H1 (cell line): Measurements from ENCODE around the gene ZNF483. TPM values are rescaled to one million over a fixed set of nuclear protein-coding genes. Genes with fewer than 3 reads are reported as not detected.
A peak's percentile ranks its signal among the peaks of the same experiment; 100 is the strongest.

Experiments
- BACH1 ChIP-seq: IDR thresholded peaks from 2 replicates; pipeline ENCODE4 v1.6.1; 2012; ENCODE audit warnings: low read length, improper control_type of control experiment
- EP300 ChIP-seq, 2 experiments: IDR thresholded peaks; 1 replicate in 1 of 2; 2 replicates in 1 of 2; pipeline ENCODE4 v1.6.1; 2011 to 2012; ENCODE audit warnings: low read depth in 2 of 2, low read length in 2 of 2, mild to moderate bottlenecking in 2 of 2, borderline replicate concordance in 1 of 2, inconsistent platforms in 1 of 2, moderate library complexity in 1 of 2
- EZH2 ChIP-seq: fragments of 200-600 bp; sonication (generic); IDR thresholded peaks from 2 replicates; pipeline ENCODE4 v1.7.1; 2012; ENCODE audit warnings: low read depth, mild to moderate bottlenecking, moderate library complexity, low read length, inconsistent platforms; ENCODE audit not compliant: severe bottlenecking
- HDAC2 ChIP-seq, 2 experiments: fragments of 300-600 bp in 1 of 2; sonication (generic) in 1 of 2; IDR thresholded peaks; 2 replicates each; pipeline ENCODE4 v1.6.1; 2011 to 2012; ENCODE audit warnings: low read depth in 2 of 2, low read length in 2 of 2, mild to moderate bottlenecking in 2 of 2, moderate library complexity in 2 of 2, borderline replicate concordance in 1 of 2, inconsistent platforms in 1 of 2
- JUN ChIP-seq: IDR thresholded peaks from 2 replicates; pipeline ENCODE4 v1.6.1; 2011; ENCODE audit warnings: low read depth, mild to moderate bottlenecking, improper control_type of control experiment, low read length
- POLR2AphosphoS5 ChIP-seq: IDR thresholded peaks from 2 replicates; pipeline ENCODE4 v1.6.1; 2011; ENCODE audit warnings: low read depth, low read length
- SAP30 ChIP-seq: fragments of 300-600 bp; sonication (generic); IDR thresholded peaks from 2 replicates; pipeline ENCODE4 v1.7.1; 2012; ENCODE audit warnings: low read length, moderate library complexity, mild to moderate bottlenecking, inconsistent platforms; ENCODE audit not compliant: insufficient read depth, insufficient replicate concordance
- SIN3A ChIP-seq, 2 experiments: IDR thresholded peaks in 1 of 2; conservative IDR thresholded peaks in 1 of 2; 2 replicates each; pipeline ENCODE4 v1.6.1; 2011 to 2012; ENCODE audit warnings: low read length in 2 of 2, improper control_type of control experiment in 1 of 2, low read depth in 1 of 2, mild to moderate bottlenecking in 1 of 2
- TAF7 ChIP-seq: optimal IDR thresholded peaks from 2 replicates; pipeline ENCODE3; 2011; ENCODE audit warnings: low read depth, mild to moderate bottlenecking, inconsistent platforms, low read length, moderate library complexity, borderline replicate concordance
- polyA plus RNA-seq, 7 experiments: library from polyadenylated mRNA; depleted of rRNA in 3 of 7; stranded (reverse) in 5 of 7; unstranded in 2 of 7; fragments of >200 nt in 5 of 7; fragments of 200-250 nt in 2 of 7; gene quantifications; 1 replicate in 5 of 7; 2 replicates in 1 of 7; 4 replicates in 1 of 7; pipeline versions ENCODE4 v1.2.1 to v1.2.3, GENCODE V29; 2011 to 2013; ENCODE audit warnings: missing spikeins in 2 of 7, mixed read lengths in 2 of 7
- total RNA-seq: library from RNA; stranded (reverse); fragmentation: NEBNext Ultra II Directional; extraction: Animal tissue kit (Norgen Biotek cat#: 25700); gene quantifications from 2 replicates; pipeline ENCODE4 v1.2.1, GENCODE V29; 2021
- TF ChIP-seq, protein P1 (sequence below), 3 experiments: IDR thresholded peaks; 1 replicate in 2 of 3; 2 replicates in 1 of 3; pipeline versions ENCODE4 v1.5.1 to v1.6.1; 2011; ENCODE audit warnings: low read length in 3 of 3, mild to moderate bottlenecking in 3 of 3, inconsistent platforms in 2 of 3, low read depth in 1 of 3, moderate library complexity in 1 of 3; ENCODE audit not compliant: insufficient read depth in 1 of 3; ENCODE audit errors: control extremely low read depth in 1 of 3
- TF ChIP-seq, protein P2 (sequence below): IDR thresholded peaks from 2 replicates; pipeline ENCODE4 v1.6.1; 2012; ENCODE audit warnings: low read length, inconsistent platforms

ZNF483 gene
- total and polyA plus RNA-seq, 2 of the 8 experiments (the other 6 are each of a cell fraction or from before 2014, with no cell fraction given), result 4.8 to 83.8 TPM

DNA sequence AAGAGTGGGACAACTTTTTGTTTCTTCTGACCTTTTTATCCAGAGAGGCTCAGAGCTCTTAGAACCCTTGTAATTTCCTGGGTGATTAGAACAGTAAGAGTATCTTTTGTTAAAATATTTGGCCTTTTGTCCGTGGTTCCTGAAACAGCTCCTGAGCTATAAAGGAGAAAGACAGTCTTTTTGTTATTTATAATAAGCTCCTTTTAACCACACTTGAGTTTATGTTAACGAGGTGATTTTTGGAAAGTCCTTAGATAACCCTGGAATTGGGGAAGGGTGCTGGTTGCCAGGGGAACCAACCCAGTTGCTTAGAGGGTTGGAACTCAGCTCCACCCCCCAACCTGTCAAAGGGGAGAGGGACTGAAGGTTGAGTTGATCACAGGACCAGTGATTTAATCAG, 4.8 kb downstream of the ZNF483 start (continued):
- 0 out of 4 replicates have a peak, but pooled peaks of 1 of the 2 experiments have one; percentile 11 for TF ChIP-seq HDAC2 (IDR thresholded peaks at IDR 0.05; ENCODE audit: borderline replicate concordance in 1 of 2, low read depth in 2 of 2, low read length in 2 of 2)
- peak in 1 of 2 experiments; percentile 74; a peak in 1 of 3 replicates for TF ChIP-seq EP300 (IDR thresholded peaks at IDR 0.05; ENCODE audit: borderline replicate concordance in 1 of 2, low read depth in 2 of 2, low read length in 2 of 2)
- peak; percentile 33 to 83; a peak in 2 of 4 replicates for TF ChIP-seq SIN3A (conservative IDR thresholded peaks at IDR 0.05 in 1 of 2, IDR thresholded peaks at IDR 0.05 in 1 of 2; ENCODE audit: low read depth in 1 of 2, low read length in 2 of 2)
- TF ChIP-seq EZH2, result no peak
- TF ChIP-seq POLR2AphosphoS5, result no peak
- no peak for TF ChIP-seq TAF7
- TF ChIP-seq SAP30, result peak; percentile 48
- TF ChIP-seq JUN, result no peak
- TF ChIP-seq BACH1, result no peak
- TF ChIP-seq, protein P1, sequence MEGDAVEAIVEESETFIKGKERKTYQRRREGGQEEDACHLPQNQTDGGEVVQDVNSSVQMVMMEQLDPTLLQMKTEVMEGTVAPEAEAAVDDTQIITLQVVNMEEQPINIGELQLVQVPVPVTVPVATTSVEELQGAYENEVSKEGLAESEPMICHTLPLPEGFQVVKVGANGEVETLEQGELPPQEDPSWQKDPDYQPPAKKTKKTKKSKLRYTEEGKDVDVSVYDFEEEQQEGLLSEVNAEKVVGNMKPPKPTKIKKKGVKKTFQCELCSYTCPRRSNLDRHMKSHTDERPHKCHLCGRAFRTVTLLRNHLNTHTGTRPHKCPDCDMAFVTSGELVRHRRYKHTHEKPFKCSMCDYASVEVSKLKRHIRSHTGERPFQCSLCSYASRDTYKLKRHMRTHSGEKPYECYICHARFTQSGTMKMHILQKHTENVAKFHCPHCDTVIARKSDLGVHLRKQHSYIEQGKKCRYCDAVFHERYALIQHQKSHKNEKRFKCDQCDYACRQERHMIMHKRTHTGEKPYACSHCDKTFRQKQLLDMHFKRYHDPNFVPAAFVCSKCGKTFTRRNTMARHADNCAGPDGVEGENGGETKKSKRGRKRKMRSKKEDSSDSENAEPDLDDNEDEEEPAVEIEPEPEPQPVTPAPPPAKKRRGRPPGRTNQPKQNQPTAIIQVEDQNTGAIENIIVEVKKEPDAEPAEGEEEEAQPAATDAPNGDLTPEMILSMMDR (IDR thresholded peaks at IDR 0.05; ENCODE audit: control extremely low read depth in 1 of 3, insufficient read depth in 1 of 3, low read depth in 1 of 3, low read length in 3 of 3), result no peak
- TF ChIP-seq, protein P2, sequence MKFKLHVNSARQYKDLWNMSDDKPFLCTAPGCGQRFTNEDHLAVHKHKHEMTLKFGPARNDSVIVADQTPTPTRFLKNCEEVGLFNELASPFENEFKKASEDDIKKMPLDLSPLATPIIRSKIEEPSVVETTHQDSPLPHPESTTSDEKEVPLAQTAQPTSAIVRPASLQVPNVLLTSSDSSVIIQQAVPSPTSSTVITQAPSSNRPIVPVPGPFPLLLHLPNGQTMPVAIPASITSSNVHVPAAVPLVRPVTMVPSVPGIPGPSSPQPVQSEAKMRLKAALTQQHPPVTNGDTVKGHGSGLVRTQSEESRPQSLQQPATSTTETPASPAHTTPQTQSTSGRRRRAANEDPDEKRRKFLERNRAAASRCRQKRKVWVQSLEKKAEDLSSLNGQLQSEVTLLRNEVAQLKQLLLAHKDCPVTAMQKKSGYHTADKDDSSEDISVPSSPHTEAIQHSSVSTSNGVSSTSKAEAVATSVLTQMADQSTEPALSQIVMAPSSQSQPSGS, result peak; percentile 59; the same call in 1 of the 2 replicates
